Immature natural killer cell (primary cell): Measurements from ENCODE around the gene SHH. TPM values are rescaled to one million over a fixed set of nuclear protein-coding genes. Genes with fewer than 3 reads are reported as not detected.

Source experiments
- DNase-seq, 3 donors: peaks; one replicate each; pipeline ENCODE4 v3.0.0; 2022; ENCODE audit warnings: mixed read lengths in 1 of 3
- H3K27ac Mint-ChIP-seq, 6 donors: one replicate each; pipeline ENCODE4 v1.8.0; 2020; ENCODE audit warnings: mixed read lengths in 6 of 6, mild to moderate bottlenecking in 5 of 6, inconsistent platforms in 4 of 6, moderate library complexity in 3 of 6
- H3K27me3 Mint-ChIP-seq, 3 donors: one replicate each; pipeline ENCODE4 v1.8.0; 2020 to 2021; ENCODE audit warnings: low read depth in 3 of 3, mild to moderate bottlenecking in 3 of 3, mixed read lengths in 3 of 3, moderate library complexity in 3 of 3, inconsistent platforms in 1 of 3
- H3K36me3 Mint-ChIP-seq, 3 donors: one replicate each; pipeline ENCODE4 v1.8.0; 2020; ENCODE audit warnings: mixed read lengths in 3 of 3, inconsistent platforms in 2 of 3, mild to moderate bottlenecking in 2 of 3
- H3K4me1 Mint-ChIP-seq, 2 donors: one replicate each; pipeline ENCODE4 v1.8.0; 2020; ENCODE audit warnings: inconsistent platforms in 2 of 2, mild to moderate bottlenecking in 2 of 2, mixed read lengths in 2 of 2, moderate library complexity in 1 of 2
- H3K4me3 Mint-ChIP-seq, 5 donors: one replicate each; pipeline ENCODE4 v1.8.0; 2020; ENCODE audit warnings: mild to moderate bottlenecking in 5 of 5, mixed read lengths in 5 of 5, inconsistent platforms in 3 of 5, moderate library complexity in 3 of 5
- H3K9me3 Mint-ChIP-seq, 6 donors: one replicate each; pipeline ENCODE4 v1.8.0; 2020; ENCODE audit warnings: mild to moderate bottlenecking in 6 of 6, mixed read lengths in 6 of 6, inconsistent platforms in 4 of 6, moderate library complexity in 3 of 6
- polyA plus RNA-seq, 3 donors: library from polyadenylated mRNA; unstranded; fragments of 300-500 nt; fragmentation: Illumina TruSeq; gene quantifications; one replicate each; pipeline ENCODE4 v1.2.3, GENCODE V29; 2021

SHH gene
- polyA plus RNA-seq, 3 donors from 2014 or later, result not detected

DNA sequence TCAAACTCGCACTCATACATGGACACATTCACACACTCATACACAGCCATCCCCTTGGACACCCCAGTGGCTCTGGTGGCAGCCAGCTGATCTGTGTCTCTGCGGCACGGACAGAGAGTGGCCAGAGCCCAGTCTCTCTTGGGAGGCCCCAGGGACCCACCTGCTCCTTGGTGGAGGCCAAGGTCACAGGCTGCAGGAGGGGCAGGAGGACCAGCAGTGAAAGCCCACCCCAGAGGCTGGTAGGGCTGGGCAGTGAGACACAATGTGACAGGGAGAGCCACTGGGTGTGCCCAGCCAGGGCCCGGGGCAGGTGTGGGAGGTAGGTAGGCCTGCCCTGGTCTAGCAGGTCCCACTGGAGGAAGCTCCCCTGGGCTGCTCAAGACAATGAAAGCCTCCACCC is 18.5 kb downstream of the SHH start:
- no peak for DNase-seq

DNA sequence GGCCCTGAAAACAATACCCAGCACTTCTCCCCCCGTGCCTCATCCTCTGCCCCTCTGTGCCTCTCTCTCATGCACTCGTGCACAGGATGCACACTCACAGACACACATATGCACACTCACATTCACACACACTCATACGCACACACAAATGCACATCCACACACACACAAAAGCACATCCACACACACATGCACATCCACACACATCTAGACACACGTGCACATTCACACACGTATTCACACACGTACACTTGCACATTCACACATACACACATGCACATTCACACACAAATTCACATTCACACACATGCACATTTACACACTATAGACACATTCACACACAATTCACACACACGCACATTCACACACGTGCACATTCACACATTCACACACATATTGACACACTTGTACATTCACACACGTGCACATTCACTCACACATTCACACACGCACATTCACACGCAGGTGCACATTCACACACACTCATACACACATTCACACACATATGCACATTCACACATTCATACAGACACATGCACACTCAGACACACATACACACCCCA is 19.2 kb downstream of the SHH start:
- Mint-ChIP-seq H3K27ac (no peak overlapping the region), H3K36me3 (no peaks in the 10 kb centered on the region), H3K9me3 (no peaks in the 10 kb centered on the region), H3K4me3 (no peak overlapping the region), H3K4me1 (no peaks in the 10 kb centered on the region), H3K27me3 (peaks cover 0 to 5% (median 4%) of the 10 kb centered on the region in 3 donors)
- no peak for DNase-seq

More for the DNA sequence above, 18.5 kb downstream of the SHH start:
- no peak overlapping the region for H3K4me3 Mint-ChIP-seq
- H3K4me1 Mint-ChIP-seq, result peaks cover 0 to 2% of the 10 kb centered on the region in 2 donors
- no peaks in the 10 kb centered on the region for H3K36me3 Mint-ChIP-seq
- H3K27ac Mint-ChIP-seq, result no peak overlapping the region
- no peaks in the 10 kb centered on the region for H3K9me3 Mint-ChIP-seq
- H3K27me3 Mint-ChIP-seq, result peaks cover under 1 to 10% (median 5%) of the 10 kb centered on the region in 3 donors

DNA sequence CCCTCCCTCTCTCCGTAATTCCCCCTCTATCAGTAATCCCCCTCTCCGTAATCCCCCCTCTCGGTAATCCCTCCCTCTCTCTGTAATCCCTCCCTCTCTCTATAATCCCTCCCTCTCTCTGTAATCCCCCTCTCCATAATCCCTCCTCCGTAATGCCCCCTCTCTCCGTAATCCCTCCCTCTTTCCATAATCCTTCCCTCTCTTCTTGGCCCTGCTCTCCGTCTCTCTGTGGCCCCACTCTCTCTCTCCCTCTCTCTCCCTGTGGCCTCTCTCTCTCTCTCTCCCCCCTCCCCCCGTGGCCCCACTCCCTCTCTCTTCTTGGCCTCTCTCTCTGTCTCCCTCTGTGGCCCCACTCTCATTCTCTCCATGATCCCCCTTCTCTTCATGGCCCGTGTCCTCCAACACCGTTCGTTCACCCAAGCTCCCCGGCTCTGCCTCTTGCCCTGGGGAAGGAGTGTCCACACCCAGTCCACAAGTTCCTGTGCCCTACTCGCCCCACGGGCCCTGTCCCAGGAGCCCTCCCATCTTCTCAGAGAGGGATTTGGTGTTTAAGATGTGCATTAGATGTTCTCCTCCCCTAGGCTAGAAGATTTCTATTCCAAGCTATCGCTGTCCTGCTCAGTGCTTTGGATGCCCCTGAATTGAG is 19.8 kb downstream of the SHH start:
- DNase-seq, result no peak
- no peak overlapping the region for H3K27ac Mint-ChIP-seq

DNA sequence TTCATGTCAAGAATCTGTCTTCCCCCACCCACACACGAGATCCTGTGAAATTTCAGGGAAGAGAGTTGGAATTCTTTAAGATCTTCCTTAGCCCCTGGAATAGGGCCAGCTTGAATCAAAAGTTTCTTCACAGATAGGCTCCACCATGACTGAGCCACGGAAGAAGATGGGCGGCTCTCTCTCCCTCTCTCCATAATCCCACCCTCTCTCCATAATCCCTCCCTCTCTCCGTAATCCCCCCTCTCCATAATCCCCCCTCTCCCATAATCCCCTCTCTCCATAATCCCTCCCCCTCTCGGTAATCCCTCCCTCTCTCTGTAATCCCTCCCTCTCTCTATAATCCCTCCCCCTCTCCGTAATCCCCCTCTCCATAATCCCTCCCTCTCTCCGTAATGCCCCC is 20.4 kb downstream of the SHH start:
- Mint-ChIP-seq H3K9me3 (no peaks in the 10 kb centered on the region), H3K27ac (no peak overlapping the region), H3K27me3 (peaks cover 0 to 8% (median 3%) of the 10 kb centered on the region in 3 donors), H3K4me3 (no peak overlapping the region), H3K4me1 (peaks cover 4 to 5% of the 10 kb centered on the region in 2 donors), H3K36me3 (peaks cover 0 to 3% (median 0%) of the 10 kb centered on the region in 3 donors)
- DNase-seq, result no peak

More for the DNA sequence above, 19.8 kb downstream of the SHH start:
- Mint-ChIP-seq H3K9me3 (no peaks in the 10 kb centered on the region), H3K4me1 (peaks cover 4 to 5% of the 10 kb centered on the region in 2 donors), H3K4me3 (no peak overlapping the region), H3K27me3 (peaks cover 0 to 8% (median 3%) of the 10 kb centered on the region in 3 donors), H3K36me3 (peaks cover 0 to 3% (median 0%) of the 10 kb centered on the region in 3 donors)

DNA sequence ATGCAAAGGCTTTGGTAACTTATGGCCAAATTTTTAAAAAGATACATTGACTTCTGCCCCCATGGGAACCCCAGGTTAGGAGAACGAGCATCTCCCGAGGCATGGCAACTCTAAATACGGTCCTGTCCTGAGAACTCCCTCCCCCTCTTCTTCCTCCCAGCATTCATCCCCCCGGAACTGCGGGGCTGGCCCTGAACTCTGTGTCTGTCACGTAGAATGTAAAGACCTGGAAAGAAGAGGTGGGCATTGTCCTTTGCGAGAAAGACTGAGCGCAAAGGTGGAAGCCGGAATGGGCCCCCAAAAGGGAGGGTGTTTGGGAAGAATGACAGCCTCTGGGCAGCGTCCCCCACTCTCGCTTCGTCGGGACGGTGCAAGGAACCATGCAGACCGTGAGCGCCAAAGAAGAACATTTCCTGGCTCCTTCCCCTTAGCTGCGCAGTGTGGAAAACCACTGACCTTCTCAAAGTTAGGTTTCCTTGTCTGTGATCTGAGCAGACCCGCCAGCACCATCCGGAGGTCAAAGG is 21.0 kb downstream of the SHH start:
- Mint-ChIP-seq H3K4me3 (no peak overlapping the region), H3K4me1 (peaks cover 6% of the 10 kb centered on the region in 2 donors), H3K9me3 (no peaks in the 10 kb centered on the region), H3K36me3 (peaks cover 0 to 3% (median under 1%) of the 10 kb centered on the region in 3 donors), H3K27me3 (peaks cover 0 to 8% (median 4%) of the 10 kb centered on the region in 3 donors), H3K27ac (no peak overlapping the region)
- no peak for DNase-seq

DNA sequence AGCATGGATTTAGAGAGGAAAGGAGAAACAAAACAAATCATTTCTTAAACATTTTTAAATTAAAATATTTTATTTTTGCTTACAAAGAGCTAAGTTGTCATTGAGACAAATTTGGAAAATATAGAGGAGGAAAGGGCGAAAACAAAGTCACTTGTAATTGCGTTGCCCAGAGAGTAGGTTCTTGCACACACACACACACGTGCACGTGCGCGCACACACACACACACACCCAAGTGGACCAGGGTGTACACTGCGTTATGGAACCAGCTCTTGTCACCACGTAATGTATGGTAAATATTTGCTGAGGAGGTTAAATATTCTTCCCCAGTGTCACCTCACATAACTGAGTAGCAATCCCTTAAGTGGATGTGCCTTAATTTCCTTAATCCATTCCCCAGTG is 21.6 kb downstream of the SHH start:
- Mint-ChIP-seq H3K27ac (no peak overlapping the region), H3K4me1 (peaks cover 10 to 11% of the 10 kb centered on the region in 2 donors), H3K27me3 (peaks cover 0 to 8% (median 6%) of the 10 kb centered on the region in 3 donors), H3K36me3 (peaks cover 0 to 8% (median 6%) of the 10 kb centered on the region in 3 donors), H3K4me3 (no peak overlapping the region), H3K9me3 (no peaks in the 10 kb centered on the region)
- no peak for DNase-seq

DNA sequence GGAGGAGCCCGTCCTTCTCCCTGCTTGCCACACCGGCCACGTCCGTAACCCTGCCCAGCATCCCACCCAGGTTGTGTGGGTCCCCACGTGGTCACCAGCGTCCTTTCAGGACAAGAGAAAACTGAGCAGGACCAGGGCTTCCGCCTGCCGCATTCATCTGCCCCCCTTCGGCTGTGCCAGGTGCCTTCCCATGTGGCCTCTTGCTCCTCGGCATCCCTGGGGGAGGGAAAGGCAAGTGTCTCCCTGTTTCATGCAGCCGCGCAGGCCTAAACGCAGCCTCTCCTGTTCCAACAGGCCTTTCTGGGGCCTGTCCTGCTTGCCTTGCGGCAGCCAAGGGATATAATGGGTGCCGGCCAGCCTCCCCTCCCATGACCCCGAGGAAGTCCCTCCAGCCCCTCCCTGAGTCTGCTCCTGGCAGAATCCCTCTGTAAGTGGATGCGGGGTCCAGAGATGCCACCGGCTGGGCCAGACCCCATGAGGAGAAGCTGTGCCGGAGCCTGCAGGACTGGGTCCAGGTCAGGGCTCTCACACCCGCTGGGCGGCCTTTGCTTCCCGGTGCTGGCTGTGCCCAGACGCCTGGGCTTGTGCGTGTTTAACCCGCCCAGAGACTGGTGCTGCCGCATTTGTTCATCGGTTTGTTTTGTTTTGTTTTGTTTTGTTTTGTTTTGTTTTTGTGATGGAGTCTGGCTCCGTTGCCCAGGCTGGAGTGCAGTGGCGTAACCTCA is 23.1 kb downstream of the SHH start:
- Mint-ChIP-seq H3K4me1 (peaks cover 10 to 13% of the 10 kb centered on the region in 2 donors), H3K4me3 (peak overlapping the region in 2 of 5 donors; percentile 33 to 45), H3K27ac (no peak overlapping the region)

DNA sequence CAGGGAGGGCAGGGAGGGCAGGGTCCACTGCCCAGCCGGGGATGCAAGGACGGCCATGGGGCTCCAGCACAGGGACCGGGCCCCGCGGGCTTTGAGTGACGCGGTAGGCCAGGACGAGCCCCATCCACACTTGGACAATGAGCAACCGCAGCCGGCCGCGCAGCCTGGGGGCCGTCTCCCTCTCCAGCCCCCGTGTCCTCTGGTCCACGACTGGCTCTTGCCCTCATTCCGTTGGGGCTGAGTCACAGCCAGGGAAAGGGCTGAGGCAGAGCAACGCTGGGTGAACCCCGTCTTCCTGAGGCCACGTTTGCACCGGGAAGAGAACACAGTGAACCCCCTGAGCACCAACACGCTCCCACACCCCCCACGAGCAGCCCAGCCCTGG is 23.7 kb downstream of the SHH start:
- Mint-ChIP-seq H3K27me3 (peaks cover 0 to 13% (median 8%) of the 10 kb centered on the region in 3 donors), H3K27ac (no peak overlapping the region), H3K4me3 (no peak overlapping the region), H3K36me3 (peaks cover 0 to 23% (median 6%) of the 10 kb centered on the region in 3 donors), H3K4me1 (peaks cover 10 to 13% of the 10 kb centered on the region in 2 donors), H3K9me3 (no peaks in the 10 kb centered on the region)
- no peak for DNase-seq

More for the DNA sequence above, 23.1 kb downstream of the SHH start:
- DNase-seq, result no peak
- peaks cover 0 to 11% (median 8%) of the 10 kb centered on the region in 3 donors for H3K27me3 Mint-ChIP-seq
- H3K36me3 Mint-ChIP-seq, result peaks cover 0 to 18% (median 6%) of the 10 kb centered on the region in 3 donors
- H3K9me3 Mint-ChIP-seq, result no peaks in the 10 kb centered on the region

DNA sequence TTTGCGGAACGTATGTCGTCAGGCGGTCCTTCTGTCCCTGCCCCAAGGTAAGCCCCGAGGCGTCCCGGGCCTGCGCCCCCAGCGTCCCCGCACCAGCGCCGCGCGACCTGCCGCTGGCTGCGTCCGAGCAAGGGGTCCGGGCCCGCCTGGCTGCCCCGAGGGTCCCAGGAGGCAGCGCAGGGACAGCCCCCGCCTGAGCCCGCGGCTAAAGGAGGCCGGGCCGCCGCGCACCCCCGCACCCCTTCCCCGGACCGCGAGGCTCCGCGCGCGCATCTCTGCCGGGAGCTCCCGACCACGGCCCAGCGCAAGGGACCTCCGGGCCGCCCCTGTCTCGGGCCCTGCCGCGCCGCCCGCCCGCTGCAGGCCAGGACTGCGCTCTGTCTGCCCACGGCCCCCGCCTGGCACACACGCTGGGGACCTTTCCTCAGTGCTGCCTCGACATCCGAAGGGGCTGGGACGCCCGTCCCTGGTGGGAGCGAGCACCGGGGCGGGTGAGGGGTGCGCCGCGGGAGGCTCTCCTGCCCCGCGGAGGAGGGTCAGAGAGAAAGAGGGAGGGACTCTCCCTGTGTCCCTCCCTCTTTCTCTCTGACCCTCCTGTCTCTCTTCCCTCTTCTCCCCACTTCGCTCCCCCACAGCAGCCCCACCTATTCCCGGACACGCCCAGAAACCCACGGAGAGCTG is 25.0 kb downstream of the SHH start:
- H3K4me1 Mint-ChIP-seq, result peaks cover 10 to 13% of the 10 kb centered on the region in 2 donors
- no peak overlapping the region for H3K27ac Mint-ChIP-seq
- H3K9me3 Mint-ChIP-seq, result no peaks in the 10 kb centered on the region
- DNase-seq, result no peak
- peaks cover 3 to 26% (median 6%) of the 10 kb centered on the region in 3 donors for H3K36me3 Mint-ChIP-seq
- peak overlapping the region in 2 of 5 donors; percentile 39 to 49 for H3K4me3 Mint-ChIP-seq
- H3K27me3 Mint-ChIP-seq, result peaks cover 0 to 13% (median 10%) of the 10 kb centered on the region in 3 donors

DNA sequence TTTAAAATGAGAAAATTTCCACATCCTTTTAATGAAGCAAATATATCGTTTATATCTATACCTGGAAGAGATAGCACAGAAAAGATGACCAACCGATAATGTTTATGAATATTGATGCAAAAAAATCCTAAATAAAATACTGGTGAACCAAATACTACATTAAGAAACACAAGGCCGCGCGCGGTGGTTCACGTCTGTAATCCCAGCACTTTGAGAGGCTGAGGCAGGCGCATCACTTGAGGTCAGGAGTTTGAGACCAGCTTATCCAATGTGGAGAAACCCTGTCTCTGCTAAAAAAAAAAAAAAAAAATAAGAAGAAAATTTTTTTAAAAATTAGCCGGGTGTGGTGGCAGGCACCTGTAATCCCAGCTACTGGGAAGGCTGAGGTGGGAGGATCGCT is 25.8 kb downstream of the SHH start:
- Mint-ChIP-seq H3K4me3 (peak overlapping the region in 2 of 5 donors; percentile 3 to 10), H3K27me3 (peaks cover 0 to 14% (median 12%) of the 10 kb centered on the region in 3 donors), H3K36me3 (peaks cover 3 to 30% (median 8%) of the 10 kb centered on the region in 3 donors), H3K27ac (no peak overlapping the region), H3K4me1 (peaks cover 10 to 13% of the 10 kb centered on the region in 2 donors), H3K9me3 (no peaks in the 10 kb centered on the region)
- no peak for DNase-seq

DNA sequence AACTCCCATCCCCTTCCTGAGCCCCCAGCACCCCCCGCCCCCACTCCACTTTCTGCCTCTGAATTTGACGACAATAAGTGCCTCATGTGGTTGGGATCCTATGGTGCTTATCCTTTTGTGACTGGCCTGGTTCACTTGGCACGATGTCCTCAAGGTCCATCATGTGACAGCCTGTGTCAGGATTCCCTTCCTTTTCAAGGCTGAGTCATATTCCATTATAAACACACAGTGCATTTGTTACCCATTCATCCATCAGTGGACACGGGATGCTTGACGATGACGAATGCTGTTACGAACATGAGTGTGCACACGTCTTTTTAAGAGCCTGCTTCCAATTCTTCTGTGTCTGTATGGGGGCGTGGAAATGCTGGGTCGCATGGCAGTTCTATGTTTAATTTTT is 26.7 kb downstream of the SHH start:
- H3K4me3 Mint-ChIP-seq, result no peak overlapping the region

DNA sequence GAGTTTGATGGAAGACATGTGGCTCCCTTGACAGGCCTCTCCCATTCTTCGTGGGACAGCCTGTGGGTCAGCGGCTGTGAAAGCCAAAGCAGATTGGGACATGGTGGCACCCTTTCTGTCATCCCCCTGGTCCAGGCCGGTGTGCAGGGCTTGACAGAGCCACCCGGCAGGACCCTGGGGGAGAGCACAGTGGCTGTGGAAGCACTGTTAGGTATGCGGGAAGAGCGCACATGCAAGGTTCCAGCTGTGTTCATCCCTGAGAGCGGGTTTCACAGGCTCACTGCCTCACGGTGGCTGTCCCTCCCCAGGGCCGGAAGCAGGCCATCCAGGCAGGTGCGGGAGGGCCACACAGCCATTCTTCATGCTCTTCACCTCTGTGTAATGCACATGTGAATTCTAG is 29.8 kb downstream of the SHH start:
- peaks cover 6 to 12% of the 10 kb centered on the region in 2 donors for H3K4me1 Mint-ChIP-seq
- no peak for DNase-seq
- H3K27ac Mint-ChIP-seq, result no peak overlapping the region
- H3K36me3 Mint-ChIP-seq, result peaks cover 18 to 44% (median 21%) of the 10 kb centered on the region in 3 donors
- H3K9me3 Mint-ChIP-seq, result no peaks in the 10 kb centered on the region
- H3K27me3 Mint-ChIP-seq, result peaks cover 2 to 10% (median 10%) of the 10 kb centered on the region in 3 donors
- H3K4me3 Mint-ChIP-seq, result no peak overlapping the region

More for the DNA sequence above, 26.7 kb downstream of the SHH start:
- Mint-ChIP-seq H3K9me3 (no peaks in the 10 kb centered on the region), H3K4me1 (peaks cover 10 to 13% of the 10 kb centered on the region in 2 donors), H3K36me3 (peaks cover 11 to 35% (median 17%) of the 10 kb centered on the region in 3 donors), H3K27ac (no peak overlapping the region), H3K27me3 (peaks cover 0 to 14% (median 10%) of the 10 kb centered on the region in 3 donors)
- no peak for DNase-seq

DNA sequence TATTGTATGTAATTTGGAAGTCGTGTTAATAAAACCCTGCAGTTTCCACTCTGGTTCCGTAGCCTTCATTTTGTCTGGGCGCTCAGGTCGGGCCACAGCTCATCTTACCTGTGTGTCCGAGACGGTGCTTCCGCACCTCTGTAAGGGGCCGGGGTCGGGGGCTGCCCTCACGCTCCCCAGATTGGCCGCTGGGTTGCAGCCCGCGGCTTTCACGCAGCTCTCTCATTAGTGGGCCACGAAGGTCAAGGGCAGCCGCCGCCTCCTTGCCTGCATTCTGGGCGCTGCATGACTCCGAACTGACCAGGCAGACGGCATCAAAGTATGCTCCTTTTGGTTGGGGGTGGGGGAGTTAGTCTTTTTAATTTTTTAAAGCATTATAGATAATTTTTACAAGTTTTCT is 30.8 kb downstream of the SHH start:
- no peak for DNase-seq
- Mint-ChIP-seq H3K4me3 (no peak overlapping the region), H3K27ac (no peak overlapping the region), H3K27me3 (peaks cover 2 to 11% (median 10%) of the 10 kb centered on the region in 3 donors), H3K9me3 (no peaks in the 10 kb centered on the region), H3K4me1 (peaks cover 6 to 12% of the 10 kb centered on the region in 2 donors), H3K36me3 (peaks cover 18 to 49% (median 21%) of the 10 kb centered on the region in 3 donors)
